HG02852 (cell line): ENCODE data around the gene TEP1.
"Not testable (repeated sequence)": the region's sequence is repeated elsewhere in the genome, so short reads cannot be mapped to it uniquely, and the experiment has no call there.

ENCODE experiments used
- ATAC-seq: cut with Tn5 transposase; IDR thresholded peaks from one replicate; pipeline ENCODE4 v1.9.1; 2021; ENCODE audit warnings: mild to moderate bottlenecking, moderate library complexity; ENCODE audit not compliant: unreplicated experiment

Gene TEP1

GRCh38 chr14:20412876-20413743, at the start of gene TEP1:
TEP1 (minus strand) TSS chr14:20413501; CDS start chr14:20408439, 5,062 bp downstream.
- ATAC-seq = peak; percentile 75

DNA sequence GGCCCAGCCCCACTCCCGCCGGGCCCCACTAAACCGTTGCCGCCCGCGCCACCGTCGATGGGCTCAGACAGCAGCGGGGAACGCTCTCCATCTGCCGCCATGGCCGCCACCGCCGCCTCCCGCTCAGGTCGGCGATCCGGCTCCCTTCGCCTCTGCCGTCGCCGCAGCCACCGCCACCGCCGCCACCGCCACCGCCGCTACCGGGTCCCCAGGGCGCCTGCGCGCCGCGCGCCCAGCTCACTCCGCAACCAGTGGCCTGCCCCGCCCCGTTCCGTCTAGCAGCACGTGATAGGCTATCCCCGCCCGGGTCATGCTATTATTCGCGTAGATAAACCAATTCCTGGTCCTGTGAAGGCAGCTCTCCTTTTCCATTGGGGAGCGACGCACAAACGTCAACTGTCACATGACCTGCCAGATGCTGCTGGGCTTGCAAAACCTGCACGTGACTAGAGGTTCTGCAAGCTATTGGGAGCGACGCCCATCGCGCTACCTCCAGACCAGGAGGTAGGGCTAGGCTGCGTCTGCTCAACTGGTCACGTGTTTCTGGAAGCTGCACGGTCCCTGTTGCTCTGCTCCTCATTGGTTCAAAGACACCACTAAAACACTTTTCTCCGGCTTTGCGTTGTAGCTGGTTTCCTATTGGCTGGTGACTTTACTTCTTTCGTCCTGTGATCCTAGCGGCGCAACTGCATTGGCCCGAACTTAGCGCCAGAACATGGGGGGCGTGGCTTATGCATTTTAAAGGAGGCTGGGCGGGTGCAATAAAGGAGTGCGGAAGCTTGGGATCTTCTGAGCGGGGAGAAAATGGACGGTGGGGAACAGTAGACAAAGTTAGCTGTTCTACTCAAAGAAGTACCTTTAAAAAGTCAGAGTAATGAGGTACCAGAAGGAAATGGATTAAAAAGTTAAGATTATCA, 48.2 kb upstream of the TEP1 start, which contains the start of gene PIP4P1:
Gene PIP4P1, minus strand, starts transcription at position 210 of the 917 bp plus-strand sequence. Its CDS starts 109 bp downstream, at position 101.
- peak; percentile 93 for ATAC-seq

DNA sequence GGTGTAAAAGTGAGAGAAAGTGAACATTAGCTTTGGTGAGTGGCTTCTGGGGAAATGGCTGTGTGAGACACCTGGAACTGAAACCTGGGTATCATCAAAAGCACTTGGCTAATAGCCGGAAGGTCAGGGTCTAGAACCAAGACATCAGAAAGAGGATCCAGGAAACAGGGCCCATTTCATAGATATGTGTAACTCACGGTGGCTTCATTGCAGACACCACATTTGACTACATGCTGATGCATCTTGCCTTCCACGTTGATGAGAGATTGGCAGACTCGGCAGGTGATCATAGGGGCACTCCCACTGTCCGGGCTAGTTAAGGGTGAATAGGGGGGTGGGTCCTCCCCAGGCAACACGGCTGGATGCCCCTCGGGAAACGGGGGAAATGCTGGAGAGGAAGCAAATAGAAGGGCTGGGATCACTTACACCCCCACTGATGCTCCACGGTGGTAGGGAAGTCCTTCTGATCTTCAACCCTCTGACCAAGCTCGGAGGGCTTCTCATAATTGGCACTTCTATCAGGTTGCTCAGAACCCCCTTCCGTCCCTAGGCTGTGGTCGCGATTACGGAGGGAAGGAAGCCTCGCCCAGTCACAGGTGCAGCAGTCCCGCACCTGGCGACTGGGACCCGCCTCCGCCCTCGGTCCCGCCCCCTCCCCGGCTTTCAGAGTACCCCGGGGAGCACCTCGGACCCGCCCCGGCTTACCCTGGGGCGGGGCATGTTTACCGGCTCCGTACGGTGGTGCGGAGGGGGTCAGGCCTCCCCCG, 47.3 kb upstream of the TEP1 start:
- peak; percentile 7 for ATAC-seq

DNA sequence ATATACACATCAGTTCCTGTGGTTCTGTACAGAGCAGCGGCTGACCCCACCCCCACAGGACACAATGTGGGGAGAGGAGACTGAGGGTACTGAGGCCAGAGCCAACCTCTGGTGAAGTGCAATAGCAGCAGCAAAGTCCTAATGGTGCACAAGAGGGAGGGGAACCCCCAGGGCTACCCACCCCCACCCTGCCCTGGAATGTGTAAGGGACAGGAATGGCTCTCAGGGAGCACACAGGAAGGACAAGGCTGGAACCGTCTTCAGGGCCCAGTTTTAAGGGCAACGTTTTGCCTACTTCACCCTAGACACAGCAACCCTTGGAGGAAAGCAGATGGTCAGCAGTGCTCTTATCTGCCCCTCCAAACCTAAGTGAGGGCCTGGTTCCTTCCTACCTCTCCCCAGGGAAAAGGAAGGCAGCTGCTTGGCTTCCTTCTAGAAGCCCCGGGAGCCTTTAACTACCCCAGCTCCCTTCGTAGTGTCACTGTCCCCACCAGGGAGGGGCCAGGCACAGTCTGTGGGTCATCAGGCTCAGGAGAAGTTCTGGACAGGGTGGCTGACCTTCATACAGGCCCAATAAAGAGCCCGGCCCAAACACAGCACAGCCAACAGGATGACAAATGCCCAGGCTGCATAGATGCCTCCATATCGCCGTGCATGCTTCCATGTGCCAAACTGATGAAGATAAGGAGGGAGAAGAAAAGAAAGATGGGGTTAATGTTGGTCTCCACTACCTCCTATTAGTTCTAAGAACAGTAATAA, 44.9 kb upstream of the TEP1 start:
- no peak for ATAC-seq

- no peak for ATAC-seq
Observed at GRCh38 chr14:20456971-20457370, 43.7 kb upstream of the TEP1 start.

- peak; percentile 54 for ATAC-seq
Observed at GRCh38 chr14:20455355-20456300, 42.3 kb upstream of the TEP1 start.

GRCh38 chr14:20454516-20455354, 41.4 kb upstream of the TEP1 start, which contains the start of the genes APEX1 and OSGEP:
APEX1 (plus strand) TSS chr14:20455226; CDS start chr14:20455646, 420 bp downstream.
OSGEP (minus strand) TSS chr14:20454812; CDS start chr14:20454683, 129 bp downstream.
- peak; percentile 87 for ATAC-seq

DNA sequence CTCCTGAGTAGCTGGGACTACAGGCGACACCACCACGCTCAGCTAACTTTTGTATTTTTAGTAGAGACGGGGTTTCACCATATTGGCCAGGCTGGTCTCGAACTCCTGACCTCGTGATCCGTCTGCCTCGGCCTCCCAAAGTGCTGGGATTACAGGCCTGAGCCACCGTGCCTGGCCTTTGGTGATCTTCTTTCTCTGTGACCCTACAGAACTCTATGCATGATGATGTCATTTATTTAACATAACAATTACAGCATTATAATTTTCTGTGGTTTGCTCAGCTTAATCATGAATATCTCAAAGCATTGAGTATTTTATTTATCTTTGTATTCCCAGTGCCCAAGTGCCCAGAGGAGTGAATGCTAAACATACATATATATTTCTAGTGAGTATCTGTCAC, 39.5 kb upstream of the TEP1 start:
- not testable (repeated sequence) for ATAC-seq

DNA sequence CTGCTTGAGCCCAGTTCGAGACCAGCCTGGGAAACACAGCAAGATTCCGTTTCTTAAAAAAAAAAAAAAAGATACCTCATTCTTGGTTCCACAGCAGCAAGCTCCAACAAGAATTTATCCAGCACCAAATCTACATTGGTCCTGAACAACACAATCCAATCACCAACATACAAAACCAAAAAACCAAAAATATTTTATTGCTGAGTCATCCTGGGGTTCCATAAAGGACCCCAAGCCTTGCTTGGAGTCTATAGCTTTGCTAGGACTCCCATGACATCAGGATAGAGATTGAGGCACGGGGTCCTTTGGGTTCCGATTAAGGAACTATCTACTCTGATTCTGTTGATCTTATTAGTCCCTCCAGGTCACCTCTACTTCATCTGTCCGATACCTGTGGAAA, 33.6 kb upstream of the TEP1 start:
- ATAC-seq = no peak

GRCh38 chr14:20443650-20444049, 30.3 kb upstream of the TEP1 start:
- ATAC-seq = not testable (repeated sequence)

DNA sequence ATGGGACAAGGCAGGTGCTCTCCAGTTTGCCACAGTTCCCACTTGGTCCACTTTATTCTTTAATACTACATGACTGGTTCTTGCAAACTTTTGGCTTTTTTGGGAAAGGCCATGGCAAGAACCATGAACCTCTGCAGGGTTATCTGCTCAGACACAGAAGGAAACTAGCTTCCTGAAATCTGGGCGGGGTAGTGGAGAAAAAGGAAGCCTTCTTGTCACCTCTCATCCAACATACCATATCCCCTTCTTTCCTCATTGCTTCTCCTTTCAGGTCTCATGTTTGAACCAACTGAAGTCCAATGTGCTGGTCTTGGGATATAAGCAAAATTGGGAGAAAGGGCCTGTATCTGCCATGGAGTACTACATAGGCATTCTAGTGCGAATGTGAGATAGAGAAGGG, 28.2 kb upstream of the TEP1 start:
- no peak for ATAC-seq

DNA sequence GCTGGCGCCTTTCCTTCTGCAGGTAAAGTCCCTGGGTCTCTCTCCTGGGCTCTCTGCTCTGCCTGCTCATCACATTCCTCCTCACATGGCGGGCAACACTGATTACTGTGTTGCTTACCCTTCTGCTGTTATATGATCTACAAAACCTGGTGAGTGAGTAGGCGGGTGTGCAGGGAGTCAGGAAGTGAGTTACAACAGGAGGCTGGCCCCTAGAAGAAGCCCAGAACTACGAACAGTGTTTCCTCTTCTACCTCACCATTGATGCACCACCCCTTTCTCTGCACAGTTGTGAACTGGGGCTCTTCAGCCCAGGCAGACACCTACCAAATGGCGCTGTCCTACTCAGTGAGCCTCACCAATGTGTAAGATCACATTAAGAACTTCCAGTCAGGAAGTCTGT, 27.6 kb upstream of the TEP1 start:
- no peak for ATAC-seq

DNA sequence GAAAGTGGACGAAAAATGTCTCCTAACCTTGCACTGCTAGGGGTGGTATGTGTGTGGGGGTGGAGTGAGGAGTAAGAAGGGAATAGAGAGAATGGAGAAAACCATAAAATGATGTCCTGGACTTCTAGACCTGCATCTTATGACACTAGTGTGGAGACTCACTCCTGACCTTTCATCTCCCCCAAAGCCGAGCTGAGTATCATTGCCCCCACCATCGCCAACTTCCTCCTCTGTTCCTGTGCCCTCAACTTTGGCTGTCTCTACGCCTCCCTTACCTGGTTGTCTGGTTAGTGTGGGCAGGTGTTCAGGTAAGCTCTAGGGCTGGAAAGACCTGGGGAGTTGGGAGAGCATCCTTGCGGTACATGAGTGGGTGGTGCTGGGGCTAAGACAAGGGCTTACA, 27.2 kb upstream of the TEP1 start:
- ATAC-seq = no peak

DNA sequence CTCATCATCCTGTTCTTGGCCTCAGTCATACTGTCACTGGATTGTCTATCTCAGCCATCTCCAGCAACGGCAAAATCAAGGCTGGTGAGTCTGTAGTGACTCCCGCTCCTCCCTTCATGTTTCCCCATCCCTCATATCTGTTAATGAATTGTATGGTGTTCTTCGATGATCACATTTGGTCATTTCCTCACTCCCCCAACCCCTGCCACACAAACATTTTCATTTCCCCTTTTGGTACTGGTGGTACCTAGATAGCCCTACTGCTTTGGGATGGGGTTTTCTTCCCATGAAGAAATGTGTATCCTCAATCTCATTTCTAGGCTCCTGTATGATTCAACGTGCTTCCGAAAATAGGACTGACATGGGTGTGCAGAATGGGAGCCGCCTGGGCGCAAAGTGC, 25.4 kb upstream of the TEP1 start:
- ATAC-seq = no peak

- no peak for ATAC-seq
Observed at GRCh38 chr14:20436363-20436755, 23.1 kb upstream of the TEP1 start.

GRCh38 chr14:20435582-20436362, 22.5 kb upstream of the TEP1 start, which contains the start of gene KLHL33:
KLHL33 (minus strand) TSS chr14:20436166; CDS start chr14:20435811, 355 bp downstream.
- no peak for ATAC-seq
